ENCODE results near the gene BTBD2.

The BTBD2 gene

DNA sequence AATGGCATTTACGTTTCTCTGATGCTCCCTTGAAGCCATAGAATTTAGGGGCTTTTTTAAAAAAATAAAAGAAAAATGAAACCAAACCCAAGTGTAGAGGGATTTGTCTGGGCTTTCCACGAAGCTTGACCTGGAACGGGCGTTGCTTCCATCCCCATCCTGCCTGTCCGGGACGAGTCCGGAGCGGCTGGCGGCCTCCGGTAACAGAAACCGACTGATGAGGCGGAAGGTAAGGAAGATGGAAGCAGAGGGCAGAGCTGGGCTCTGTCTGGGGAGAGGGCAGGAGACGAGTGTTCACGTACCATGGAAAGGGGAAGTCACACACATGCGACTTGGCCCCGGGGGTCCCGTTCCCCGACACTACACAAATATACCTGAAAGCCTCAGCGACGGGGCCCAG lies 34.3 kb downstream of the BTBD2 start:
- no peak for DNase-seq

- no peak for DNase-seq
Observed at GRCh38 chr19:1980809-1981181, 34.7 kb downstream of the BTBD2 start.

DNA sequence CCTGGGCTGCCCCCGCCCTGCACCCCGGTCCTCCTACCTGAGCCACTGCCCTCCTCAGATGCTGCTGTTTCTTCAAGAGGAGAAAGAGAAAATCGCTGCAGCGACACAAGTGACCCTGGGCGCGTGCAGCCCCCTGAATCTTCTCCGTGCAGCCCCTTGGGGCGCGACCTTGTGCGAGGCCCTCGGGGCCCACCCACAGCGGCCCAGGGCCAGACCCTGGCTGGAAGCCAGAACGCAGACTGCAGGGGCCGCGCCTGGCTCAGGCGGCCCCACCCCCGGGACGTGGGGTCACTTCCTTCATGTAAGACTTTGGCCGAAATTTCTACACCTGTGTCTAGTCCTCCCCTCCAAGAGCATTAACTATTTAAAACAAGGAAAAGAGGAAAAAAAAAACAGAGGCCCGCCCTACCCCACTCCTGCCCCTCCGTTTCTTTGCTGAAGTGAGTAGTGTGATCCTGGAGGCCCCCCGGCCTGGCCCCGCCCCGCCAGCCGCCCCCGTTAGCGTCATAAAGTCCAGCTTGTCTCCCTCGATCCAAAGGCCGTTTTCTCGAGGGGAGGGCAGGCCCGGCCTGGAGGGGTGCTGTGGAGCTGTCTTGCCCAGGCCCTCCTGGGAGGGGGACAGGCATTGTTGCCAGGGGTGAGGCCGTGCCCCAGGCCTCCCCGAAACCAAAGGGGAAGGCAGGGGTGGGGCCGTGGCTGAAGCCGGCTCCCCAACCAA lies 35.3 kb downstream of the BTBD2 start:
- DNase-seq = no peak

- no peak for DNase-seq
Observed at GRCh38 chr19:1979642-1980041, 35.9 kb downstream of the BTBD2 start.

DNA sequence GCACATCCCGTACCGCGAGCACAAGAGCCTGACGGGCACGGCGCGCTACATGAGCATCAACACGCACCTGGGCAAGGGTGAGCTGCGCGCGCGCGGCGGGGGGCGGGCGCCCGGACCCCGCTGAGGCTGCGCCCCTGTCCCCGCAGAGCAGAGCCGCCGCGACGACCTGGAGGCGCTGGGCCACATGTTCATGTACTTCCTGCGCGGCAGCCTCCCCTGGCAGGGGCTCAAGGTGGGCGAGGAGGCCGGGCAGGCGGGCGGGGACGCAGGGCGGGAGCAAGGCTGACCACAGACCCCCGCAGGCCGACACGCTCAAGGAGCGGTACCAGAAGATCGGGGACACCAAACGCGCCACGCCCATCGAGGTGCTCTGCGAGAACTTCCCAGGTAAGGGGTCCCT lies 36.5 kb downstream of the BTBD2 start:
- DNase-seq = no peak

DNA sequence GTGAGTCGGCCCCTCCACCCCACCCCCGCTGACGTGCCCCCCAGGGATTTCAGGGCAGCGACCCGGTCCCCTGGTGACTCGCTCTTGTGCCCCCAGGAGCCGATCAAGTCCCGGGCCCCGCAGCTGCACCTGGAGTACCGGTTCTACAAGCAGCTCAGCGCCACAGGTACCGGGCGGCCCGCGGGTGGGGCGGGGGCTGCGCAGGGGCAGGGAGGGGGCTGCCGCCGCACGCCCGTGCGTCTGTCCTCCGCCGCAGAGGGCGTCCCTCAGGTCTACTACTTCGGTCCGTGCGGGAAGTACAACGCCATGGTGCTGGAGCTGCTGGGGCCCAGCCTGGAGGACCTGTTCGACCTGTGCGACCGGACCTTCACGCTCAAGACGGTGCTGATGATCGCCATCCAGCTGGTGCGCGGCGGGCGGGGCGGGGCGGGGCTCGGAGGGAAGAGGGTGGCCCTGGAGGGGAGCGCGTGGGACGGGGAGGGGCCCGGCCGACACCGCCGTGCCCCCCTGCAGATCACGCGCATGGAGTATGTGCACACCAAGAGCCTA lies 37.1 kb downstream of the BTBD2 start:
- DNase-seq = no peak

DNA sequence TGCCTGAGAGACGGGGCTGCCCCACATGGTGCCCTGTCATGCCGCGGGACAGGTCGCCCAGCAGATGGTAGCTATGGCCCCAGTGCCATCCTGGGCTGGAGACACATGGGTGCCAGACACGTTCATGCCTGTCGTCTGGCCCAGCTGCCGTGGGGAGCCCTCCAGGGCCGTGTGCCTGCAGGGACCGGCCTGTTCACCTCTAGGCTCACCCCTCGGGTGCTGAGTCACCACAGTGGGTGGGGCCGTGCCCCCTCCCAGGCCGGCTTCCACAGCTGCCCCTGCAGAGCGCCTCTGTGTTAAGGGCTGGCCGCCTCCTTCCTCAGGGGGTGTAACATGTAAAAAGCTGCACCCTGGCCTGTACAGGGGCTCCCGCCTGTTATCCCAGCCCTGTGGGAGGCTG lies 38.4 kb downstream of the BTBD2 start:
- no peak for DNase-seq

GRCh38 chr19:1975162-1975480 lies 40.4 kb downstream of the BTBD2 start:
- DNase-seq = no peak

DNA sequence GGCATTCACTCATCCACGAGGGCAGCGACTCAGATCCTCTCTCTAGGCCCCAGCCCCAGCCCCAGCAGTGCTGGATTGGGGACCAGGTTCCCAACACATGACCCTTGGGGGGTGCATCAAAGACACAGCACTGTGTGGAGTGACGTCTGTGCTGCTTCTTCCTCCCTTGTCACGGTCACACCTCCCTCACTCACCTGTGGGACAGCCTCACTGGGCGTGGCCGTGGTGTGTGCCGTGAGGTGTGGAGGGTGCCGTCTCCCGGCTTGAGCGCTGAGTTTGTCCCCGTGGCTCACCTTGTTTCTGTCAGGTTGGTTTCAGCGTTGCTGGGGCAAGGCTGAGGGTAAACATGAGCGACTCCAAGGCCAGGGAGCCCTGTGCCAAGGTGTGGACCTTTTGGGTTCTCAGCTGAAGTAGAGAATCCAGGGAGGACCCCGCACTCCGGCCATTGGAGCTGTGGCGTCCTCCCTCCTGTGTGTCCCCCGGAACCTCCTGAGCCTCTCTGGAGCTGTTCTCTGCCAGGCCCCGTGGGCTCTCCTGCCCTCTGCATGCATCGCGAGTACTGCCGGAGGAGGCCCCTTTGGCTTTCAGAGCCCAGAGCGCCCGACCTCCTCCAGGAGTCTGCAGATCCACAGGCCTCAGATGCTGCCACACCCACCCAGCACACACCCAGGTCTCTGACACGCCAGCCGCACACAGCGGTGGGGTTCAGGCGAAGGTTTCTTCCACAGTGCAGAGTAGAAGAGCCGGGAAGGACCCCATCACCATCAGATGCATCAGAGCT lies 40.9 kb downstream of the BTBD2 start:
- DNase-seq = no peak

DNA sequence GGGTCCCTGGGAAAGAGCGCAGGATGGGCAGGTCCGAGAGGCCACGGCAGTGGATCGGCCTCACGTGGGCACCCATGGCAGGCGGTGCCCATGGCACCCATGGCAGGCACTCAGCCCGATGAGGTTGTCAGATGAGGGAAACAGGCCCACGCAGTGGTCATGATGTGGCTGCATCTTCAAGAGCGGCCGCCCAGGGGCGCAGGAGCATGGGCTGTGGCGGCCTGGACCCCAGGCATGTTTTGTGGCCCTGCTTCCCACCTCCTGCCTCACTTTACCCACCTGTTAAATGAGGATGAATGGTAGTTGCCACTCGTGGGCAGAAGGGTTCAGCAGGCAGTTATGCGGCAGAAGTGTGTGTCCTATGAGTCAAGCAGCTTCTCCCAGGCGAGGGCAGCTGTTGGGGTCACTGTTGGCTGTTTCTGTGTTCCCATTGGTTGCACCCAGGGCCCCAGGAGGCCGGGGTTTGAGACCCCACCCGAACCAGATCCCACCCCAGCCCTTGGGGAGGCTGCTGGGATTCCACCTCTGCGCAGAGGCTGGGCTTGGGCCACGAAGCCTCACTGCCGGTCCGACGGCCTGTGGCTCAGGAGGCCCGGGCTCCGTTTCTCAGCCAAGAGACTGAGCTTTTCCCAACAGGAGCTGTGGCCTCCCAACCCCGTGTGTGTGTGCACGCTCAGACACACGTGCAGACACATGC lies 44.6 kb downstream of the BTBD2 start:
- no peak for DNase-seq

- DNase-seq = no peak
Observed at GRCh38 chr19:1970003-1970805, 45.3 kb downstream of the BTBD2 start.

DNA sequence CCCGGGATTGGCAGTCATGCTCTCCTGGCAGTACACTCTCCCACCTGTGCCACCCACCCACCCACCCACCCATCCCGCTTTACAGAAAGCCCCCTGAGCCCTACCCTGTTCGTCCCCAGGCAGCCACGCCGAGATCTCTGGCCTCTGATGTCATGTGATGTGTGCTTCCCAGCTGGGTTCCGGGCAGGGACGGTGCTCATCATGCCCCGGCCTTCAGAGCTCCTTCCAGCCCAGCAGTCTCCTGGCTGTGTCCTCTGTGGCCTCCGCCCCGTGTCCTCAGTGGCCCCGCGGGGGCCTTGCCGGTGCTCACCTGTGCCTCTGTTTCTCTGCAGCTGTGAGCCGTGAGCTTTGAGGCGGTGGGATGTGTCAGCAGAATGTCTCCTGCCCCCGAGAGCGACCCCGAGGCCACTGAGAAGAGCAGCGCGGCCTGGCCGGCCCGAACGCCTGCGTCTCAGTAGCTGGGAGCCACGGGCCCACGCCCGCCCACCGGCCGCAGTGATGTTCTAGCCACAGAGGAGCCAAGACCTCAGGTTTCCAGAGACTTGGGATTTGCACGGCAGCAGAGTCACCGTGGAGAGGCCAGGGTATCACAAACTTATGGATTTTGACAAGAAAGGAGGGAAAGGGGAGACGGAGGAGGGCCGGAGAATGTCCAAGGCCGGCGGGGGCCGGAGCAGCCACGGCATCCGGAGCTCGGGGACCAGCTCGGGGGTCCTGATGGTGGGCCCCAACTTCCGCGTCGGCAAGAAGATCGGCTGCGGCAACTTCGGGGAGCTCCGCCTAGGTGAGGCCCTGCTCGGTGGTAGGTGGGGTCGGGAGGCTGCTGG lies 46.1 kb downstream of the BTBD2 start:
- no peak for DNase-seq

- DNase-seq = no peak
Observed at GRCh38 chr19:1968279-1969175, 47.0 kb downstream of the BTBD2 start.

DNA sequence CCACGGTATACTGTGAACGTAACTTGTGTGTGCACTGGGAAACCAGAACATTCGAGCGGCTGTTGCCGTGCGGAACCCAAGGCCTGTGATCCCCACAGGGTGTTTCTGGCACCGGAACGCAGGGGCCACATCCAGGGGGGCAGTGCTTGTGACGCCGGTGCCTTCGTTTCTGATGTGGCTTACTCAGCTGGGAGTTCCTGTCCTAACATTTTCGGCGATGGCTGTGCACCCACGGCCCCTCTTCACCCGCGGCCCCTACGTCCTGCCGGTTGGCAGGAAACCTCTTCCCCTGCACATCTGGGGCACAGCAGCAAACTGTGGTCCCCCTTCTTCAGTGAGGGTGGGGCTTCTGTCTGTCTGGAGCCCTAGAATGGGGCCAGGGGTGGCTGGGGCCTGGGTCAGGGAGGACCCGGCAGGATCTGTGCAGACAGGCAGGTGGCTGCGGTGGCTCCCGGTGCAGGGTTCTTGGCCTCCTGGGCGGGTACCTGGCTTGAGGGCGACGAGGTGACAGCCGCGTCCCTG lies 48.4 kb downstream of the BTBD2 start:
- no peak for DNase-seq

- no peak for DNase-seq
Observed at GRCh38 chr19:1962674-1963073, 52.8 kb downstream of the BTBD2 start.

DNA sequence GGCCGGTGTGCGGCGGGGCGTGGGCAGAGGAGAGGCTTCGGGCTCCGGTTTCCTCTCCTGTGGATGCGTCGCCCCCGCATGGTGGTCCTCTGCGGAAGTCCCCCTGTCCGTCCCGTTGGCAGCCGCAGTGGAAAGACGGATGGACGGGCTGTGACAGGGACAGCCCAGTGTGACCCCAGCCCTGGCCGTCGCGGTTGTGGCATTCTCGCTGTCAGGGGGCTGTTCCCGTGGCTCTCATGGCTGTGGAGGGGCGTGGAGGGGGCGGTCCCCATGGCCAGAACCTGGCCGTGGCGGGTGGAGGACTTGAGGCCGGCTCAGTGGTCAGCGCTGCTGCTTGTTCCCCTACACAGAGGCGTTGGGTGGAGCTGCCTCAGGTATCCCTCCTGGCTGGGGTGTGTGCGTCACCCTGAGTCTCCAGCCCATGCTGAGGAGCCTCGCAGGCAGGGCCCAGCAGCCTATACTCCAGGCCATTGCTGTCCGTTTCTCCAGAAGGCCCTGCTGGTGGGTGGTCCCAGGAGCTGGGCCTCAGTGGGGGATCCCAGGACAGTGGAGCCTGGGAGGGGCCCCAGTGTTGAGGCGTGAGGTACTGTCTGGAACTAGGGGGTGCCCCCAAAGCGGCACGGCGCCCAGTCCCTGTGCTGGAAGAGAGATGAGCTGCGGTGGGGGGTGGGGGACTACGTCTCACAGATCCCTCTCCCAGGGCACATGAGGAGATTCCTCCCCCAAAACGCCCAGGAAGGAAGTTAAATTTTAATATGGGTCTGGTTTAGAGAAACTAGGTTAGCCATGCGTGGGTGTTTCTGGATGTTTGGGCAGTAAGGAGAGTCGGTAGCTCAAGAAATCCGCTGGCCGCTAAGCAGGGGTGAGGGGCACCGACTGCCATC lies 54.3 kb downstream of the BTBD2 start:
- no peak for DNase-seq

DNA sequence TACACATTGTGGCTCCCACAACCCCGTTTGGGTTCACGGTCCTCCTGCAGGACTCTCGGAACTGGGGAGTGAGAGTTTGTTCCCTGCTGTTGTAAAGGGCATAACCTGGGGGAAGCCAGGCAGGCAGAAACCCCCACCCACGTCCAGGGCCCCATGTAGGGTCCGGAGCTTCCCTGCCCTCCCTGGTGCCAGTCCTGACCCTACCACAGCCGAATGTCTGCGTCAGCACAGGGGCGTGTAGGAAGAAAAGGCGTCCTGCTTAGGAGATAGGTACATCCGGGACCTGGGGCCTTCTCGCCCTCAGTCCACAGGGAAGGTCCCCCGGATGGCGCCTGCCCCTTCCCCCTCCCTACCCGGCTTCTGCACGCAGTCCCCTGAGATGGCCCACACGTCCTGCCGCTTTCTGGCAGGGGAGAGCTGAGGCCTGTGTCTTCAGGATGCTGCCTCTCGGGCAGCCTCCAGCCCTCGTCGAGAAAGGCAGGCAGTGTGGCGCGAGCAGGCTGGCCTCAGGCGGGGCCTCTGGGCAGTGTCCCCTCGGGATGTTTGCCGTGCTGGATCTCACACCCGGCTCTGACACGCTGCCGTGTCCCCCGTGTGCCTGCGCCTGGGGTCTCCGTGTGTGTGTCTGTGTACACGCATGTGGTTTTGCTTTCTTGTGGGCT lies 55.5 kb downstream of the BTBD2 start:
- no peak for DNase-seq

GRCh38 chr19:1957562-1958248 lies 57.8 kb downstream of the BTBD2 start:
- no peak for DNase-seq
